ENCODE measurements around the gene MTA2. TPM values are rescaled to one million over a fixed set of nuclear protein-coding genes. Genes with fewer than 3 reads are reported as not detected.

The MTA2 gene
- total RNA-seq, 1 experiment from 2014 or later, result 193 TPM

DNA sequence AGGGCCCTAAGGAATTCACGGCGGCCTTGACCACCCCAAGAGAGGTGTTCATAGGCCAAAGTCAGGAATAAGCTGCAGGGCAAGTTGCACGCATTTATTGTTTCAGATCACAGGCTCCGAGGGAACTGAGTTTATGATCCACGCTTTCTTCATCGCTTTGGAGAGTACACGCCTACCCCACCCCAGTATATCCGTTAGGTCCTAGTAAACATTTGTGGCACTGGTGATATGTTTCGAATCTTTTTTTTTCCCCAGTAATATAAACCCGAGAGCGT is 43.9 kb upstream of the MTA2 start:
- ChIA-PET POLR2A (ENCODE audit: unreplicated experiment) (no interaction called here), CTCF (no interaction called here)
- peak overlapping the region; percentile 57 for H2AFZ ChIP-seq (ENCODE audit: low read length)
- peak overlapping the region; percentile 64 for H3K27ac ChIP-seq (ENCODE audit: low read length)
- DNase-seq (no peak), ATAC-seq (no peak)
- H3K9me2 ChIP-seq (replicated peaks; ENCODE audit: low read length), result no peaks in the 10 kb centered on the region
- no peaks in the 10 kb centered on the region for H3K9me3 ChIP-seq (ENCODE audit: low read length)
- no TSS peak for BruUV-seq (replicated peaks)
- peaks cover 10% of the 10 kb centered on the region for H3K4me1 ChIP-seq (ENCODE audit: insufficient read depth, low read length)
- peaks cover 30% of the 10 kb centered on the region for H3K36me3 ChIP-seq (ENCODE audit: low read depth, low read length)
- no peaks in the 10 kb centered on the region for H3F3A ChIP-seq (ENCODE audit: low read length, unreplicated experiment)
- intact Hi-C loops (cut with micrococcal nuclease), result loop anchor here (5.0 kb wide), 1 partner anchor 33 kb away; the partner anchor contains the start of genes EML3 and ROM1
- peak overlapping the region; percentile 95 for H3K4me3 ChIP-seq (ENCODE audit: low read length)
- TF ChIP-seq EZH2phosphoT487 (IDR thresholded peaks at IDR 0.05; ENCODE audit: borderline replicate concordance, low read length) (no peak), EZH2 (IDR thresholded peaks at IDR 0.05; ENCODE audit: low read length, unreplicated experiment) (no peak)
- TF ChIP-seq, protein P1, sequence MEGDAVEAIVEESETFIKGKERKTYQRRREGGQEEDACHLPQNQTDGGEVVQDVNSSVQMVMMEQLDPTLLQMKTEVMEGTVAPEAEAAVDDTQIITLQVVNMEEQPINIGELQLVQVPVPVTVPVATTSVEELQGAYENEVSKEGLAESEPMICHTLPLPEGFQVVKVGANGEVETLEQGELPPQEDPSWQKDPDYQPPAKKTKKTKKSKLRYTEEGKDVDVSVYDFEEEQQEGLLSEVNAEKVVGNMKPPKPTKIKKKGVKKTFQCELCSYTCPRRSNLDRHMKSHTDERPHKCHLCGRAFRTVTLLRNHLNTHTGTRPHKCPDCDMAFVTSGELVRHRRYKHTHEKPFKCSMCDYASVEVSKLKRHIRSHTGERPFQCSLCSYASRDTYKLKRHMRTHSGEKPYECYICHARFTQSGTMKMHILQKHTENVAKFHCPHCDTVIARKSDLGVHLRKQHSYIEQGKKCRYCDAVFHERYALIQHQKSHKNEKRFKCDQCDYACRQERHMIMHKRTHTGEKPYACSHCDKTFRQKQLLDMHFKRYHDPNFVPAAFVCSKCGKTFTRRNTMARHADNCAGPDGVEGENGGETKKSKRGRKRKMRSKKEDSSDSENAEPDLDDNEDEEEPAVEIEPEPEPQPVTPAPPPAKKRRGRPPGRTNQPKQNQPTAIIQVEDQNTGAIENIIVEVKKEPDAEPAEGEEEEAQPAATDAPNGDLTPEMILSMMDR (conservative IDR thresholded peaks at IDR 0.05; ENCODE audit: low read depth, low read length), result no peak
- H4K20me1 ChIP-seq (ENCODE audit: low read length), result no peaks in the 10 kb centered on the region
- H3K27me3 ChIP-seq (ENCODE audit: low read length), result no peaks in the 10 kb centered on the region
- peak overlapping the region; percentile 95 for H3K9ac ChIP-seq (ENCODE audit: low read length)
- peaks cover 59% of the 10 kb centered on the region for H3K79me2 ChIP-seq (ENCODE audit: low read length)
- peak overlapping the region; percentile 90 for H3K4me2 ChIP-seq (ENCODE audit: low read length)

DNA sequence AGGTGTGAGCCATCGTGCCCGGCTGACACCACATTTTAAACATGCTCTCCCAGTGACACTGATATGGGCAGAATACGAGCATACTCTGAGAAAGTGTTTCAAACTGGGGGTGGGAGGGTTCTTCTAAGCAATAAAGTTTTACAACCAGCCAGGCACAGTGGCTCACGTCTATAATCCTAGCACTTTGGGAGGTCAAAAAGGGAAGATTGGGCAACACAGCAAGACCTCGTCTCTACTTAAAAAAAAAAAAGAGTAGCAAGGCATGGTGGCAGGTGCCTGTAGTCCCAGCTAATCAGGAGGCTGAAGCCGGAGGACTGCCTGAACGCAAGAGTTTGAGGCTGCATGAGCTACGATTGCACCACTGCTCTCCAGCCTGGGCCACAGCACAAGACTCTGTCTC is 42.6 kb upstream of the MTA2 start:
- Histone ChIP-seq H3K36me3 (ENCODE audit: low read depth, low read length) (peaks cover 29% of the 10 kb centered on the region), H3K9ac (ENCODE audit: low read length) (no peak overlapping the region), H3K27me3 (ENCODE audit: low read length) (no peaks in the 10 kb centered on the region), H3K79me2 (ENCODE audit: low read length) (peaks cover 65% of the 10 kb centered on the region), H3K27ac (ENCODE audit: low read length) (no peak overlapping the region), H2AFZ (ENCODE audit: low read length) (no peak overlapping the region), H3F3A (ENCODE audit: low read length, unreplicated experiment) (no peaks in the 10 kb centered on the region), H3K4me1 (ENCODE audit: insufficient read depth, low read length) (peaks cover 10% of the 10 kb centered on the region), H3K9me2 (replicated peaks; ENCODE audit: low read length) (no peaks in the 10 kb centered on the region), H4K20me1 (ENCODE audit: low read length) (no peaks in the 10 kb centered on the region), H3K4me3 (ENCODE audit: low read length) (no peak overlapping the region), H3K4me2 (ENCODE audit: low read length) (no peak overlapping the region), H3K9me3 (ENCODE audit: low read length) (no peaks in the 10 kb centered on the region)
- ATAC-seq (no peak), DNase-seq (no peak)
- ChIA-PET POLR2A (ENCODE audit: unreplicated experiment) (no interaction called here), CTCF (no interaction called here)
- no peak for TF ChIP-seq EZH2 (IDR thresholded peaks at IDR 0.05; ENCODE audit: low read length, unreplicated experiment)
- TF ChIP-seq EZH2phosphoT487 (IDR thresholded peaks at IDR 0.05; ENCODE audit: borderline replicate concordance, low read length), result no peak
- TF ChIP-seq, protein P1 (conservative IDR thresholded peaks at IDR 0.05; ENCODE audit: low read depth, low read length), result no peak
- BruUV-seq (replicated peaks), result no TSS peak
- intact Hi-C loops (cut with micrococcal nuclease), result no loop called here

DNA sequence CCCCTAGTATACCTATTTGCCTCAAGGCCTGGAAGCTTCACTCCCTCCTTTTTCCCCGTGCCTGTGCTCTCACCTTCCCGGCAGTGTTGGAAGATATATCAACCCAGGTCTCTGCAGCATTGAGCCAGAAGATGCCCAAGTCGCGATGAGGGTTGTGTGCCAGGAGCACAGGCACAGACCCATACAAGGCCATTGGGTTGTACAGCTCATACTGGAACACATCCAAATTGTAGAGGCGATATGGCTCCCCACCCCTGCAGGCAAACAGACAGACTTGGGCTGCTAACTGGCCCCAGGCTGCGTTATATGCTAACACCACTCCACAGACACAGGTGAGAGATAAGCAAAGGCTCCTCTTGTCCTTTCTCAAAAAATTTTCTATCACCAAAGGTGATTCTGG is 30.8 kb upstream of the MTA2 start:
- H3F3A ChIP-seq (ENCODE audit: low read length, unreplicated experiment), result no peaks in the 10 kb centered on the region
- intact Hi-C loops (cut with micrococcal nuclease), result no loop called here
- no peaks in the 10 kb centered on the region for H3K79me2 ChIP-seq (ENCODE audit: low read length)
- BruUV-seq (replicated peaks), result no TSS peak
- ChIA-PET POLR2A (ENCODE audit: unreplicated experiment) (no interaction called here), CTCF (no interaction called here)
- no peak overlapping the region for H3K9ac ChIP-seq (ENCODE audit: low read length)
- peaks cover 70% of the 10 kb centered on the region for H3K36me3 ChIP-seq (ENCODE audit: low read depth, low read length)
- H3K27me3 ChIP-seq (ENCODE audit: low read length), result no peaks in the 10 kb centered on the region
- H3K9me2 ChIP-seq (replicated peaks; ENCODE audit: low read length), result no peaks in the 10 kb centered on the region
- H3K4me1 ChIP-seq (ENCODE audit: insufficient read depth, low read length), result no peaks in the 10 kb centered on the region
- no peak overlapping the region for H3K27ac ChIP-seq (ENCODE audit: low read length)
- DNase-seq, result no peak
- no peaks in the 10 kb centered on the region for H4K20me1 ChIP-seq (ENCODE audit: low read length)
- TF ChIP-seq, protein P1 (conservative IDR thresholded peaks at IDR 0.05; ENCODE audit: low read depth, low read length), result no peak
- TF ChIP-seq EZH2phosphoT487 (IDR thresholded peaks at IDR 0.05; ENCODE audit: borderline replicate concordance, low read length), result no peak
- TF ChIP-seq EZH2 (IDR thresholded peaks at IDR 0.05; ENCODE audit: low read length, unreplicated experiment), result no peak
- H3K4me2 ChIP-seq (ENCODE audit: low read length), result no peak overlapping the region
- no peak for ATAC-seq
- no peak overlapping the region for H2AFZ ChIP-seq (ENCODE audit: low read length)
- H3K4me3 ChIP-seq (ENCODE audit: low read length), result no peak overlapping the region
- H3K9me3 ChIP-seq (ENCODE audit: low read length), result no peaks in the 10 kb centered on the region

Data from PC-3 (cell line).